22Rv1 (cell line): ENCODE data around the gene SERHL2.
"Not testable (repeated sequence)": the region's sequence is repeated elsewhere in the genome, so short reads cannot be mapped to it uniquely, and the experiment has no call there.

ENCODE experiments used
- ZFX ChIP-seq: fragments of 450-650 bp; IDR thresholded peaks from 2 replicates; pipeline ENCODE4 v1.6.1; 2017; ENCODE audit warnings: antibody characterized with exemption, borderline replicate concordance
- TF ChIP-seq, protein P1 (sequence below): fragments of 450-650 bp; IDR thresholded peaks from 2 replicates; pipeline ENCODE4 v1.5.1; 2017; ENCODE audit warnings: mild to moderate bottlenecking

GRCh38 chr22:42515304-42515703, 38.5 kb upstream of the SERHL2 start:
- TF ChIP-seq, protein P1, sequence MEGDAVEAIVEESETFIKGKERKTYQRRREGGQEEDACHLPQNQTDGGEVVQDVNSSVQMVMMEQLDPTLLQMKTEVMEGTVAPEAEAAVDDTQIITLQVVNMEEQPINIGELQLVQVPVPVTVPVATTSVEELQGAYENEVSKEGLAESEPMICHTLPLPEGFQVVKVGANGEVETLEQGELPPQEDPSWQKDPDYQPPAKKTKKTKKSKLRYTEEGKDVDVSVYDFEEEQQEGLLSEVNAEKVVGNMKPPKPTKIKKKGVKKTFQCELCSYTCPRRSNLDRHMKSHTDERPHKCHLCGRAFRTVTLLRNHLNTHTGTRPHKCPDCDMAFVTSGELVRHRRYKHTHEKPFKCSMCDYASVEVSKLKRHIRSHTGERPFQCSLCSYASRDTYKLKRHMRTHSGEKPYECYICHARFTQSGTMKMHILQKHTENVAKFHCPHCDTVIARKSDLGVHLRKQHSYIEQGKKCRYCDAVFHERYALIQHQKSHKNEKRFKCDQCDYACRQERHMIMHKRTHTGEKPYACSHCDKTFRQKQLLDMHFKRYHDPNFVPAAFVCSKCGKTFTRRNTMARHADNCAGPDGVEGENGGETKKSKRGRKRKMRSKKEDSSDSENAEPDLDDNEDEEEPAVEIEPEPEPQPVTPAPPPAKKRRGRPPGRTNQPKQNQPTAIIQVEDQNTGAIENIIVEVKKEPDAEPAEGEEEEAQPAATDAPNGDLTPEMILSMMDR: not testable (repeated sequence)
- TF ChIP-seq ZFX: not testable (repeated sequence)
